Lower leg skin (tissue), 3 donors: ENCODE results near the gene CDRT15.

ENCODE experiments used
- CTCF ChIP-seq, 3 donors: fragments of 450-650 bp; IDR thresholded peaks; one replicate each; pipeline ENCODE4 v1.5.1; 2016; ENCODE audit warnings: antibody characterized with exemption in 3 of 3, mild to moderate bottlenecking in 3 of 3, moderate library complexity in 2 of 3
- POLR2A ChIP-seq, 2 donors: fragments of 450-650 bp; IDR thresholded peaks; one replicate each; pipeline ENCODE4 v1.6.1; 2016 to 2017; ENCODE audit warnings: antibody characterized with exemption in 2 of 2, mild to moderate bottlenecking in 1 of 2, moderate library complexity in 1 of 2

- no peak for TF ChIP-seq CTCF (IDR thresholded peaks at IDR 0.05)
- no peak for TF ChIP-seq POLR2A (IDR thresholded peaks at IDR 0.05)
Measured at GRCh38 chr17:14212401-14212800, 24.3 kb downstream of the CDRT15 start.
